ENCODE results near the gene TSHZ3. TPM values are rescaled to one million over a fixed set of nuclear protein-coding genes. Genes with fewer than 3 reads are reported as not detected.

Gene TSHZ3
- total RNA-seq, 4 donors from 2014 or later: 3.2 to 65.5 (median 27.9) TPM

DNA sequence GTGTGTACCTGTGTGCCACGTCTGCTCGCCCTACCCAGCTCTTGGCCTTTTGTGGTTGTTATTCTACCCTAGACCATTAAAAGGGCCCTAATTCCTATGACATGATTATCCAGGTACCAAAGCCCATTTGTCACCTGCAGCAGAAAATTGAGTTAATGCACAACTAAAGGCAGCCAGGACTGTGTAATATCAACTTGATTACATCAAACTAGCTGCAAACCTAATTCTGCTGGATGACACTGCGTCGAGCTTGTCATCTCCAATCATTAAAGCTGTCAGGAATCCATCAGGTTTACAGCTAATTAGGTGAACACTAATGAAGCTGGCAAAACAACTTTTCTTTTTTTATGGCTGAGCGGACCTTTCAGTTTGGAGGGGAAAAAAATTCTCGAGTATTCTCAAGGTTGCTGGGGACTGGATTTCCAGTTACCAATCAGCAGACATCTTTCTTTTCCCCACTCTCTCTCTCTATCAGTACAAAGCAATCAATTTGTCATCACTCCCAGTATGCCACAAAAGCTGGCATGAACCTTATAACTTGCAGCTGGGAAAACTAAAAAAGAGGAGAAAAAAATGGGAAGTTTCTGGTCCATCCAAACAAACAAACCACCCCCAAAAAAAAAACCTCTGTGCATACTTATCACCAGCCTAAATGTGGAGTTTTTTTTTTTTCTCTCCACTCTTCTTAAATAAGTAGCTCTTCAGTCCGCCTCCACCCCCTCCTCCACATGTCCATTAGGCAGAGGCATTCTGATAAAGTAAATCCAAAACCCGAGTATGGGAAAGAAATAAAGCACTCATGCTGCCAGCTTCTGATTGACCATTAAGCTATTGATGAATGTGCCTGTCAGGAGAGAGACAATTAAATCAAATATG is 2.8 kb downstream of the TSHZ3 start:
- TF ChIP-seq POLR2A (IDR thresholded peaks at IDR 0.05): no peak
- H3K4me3 ChIP-seq: peak overlapping the region in 1 of 2 donors; percentile 7
- H3K9me3 ChIP-seq: no peaks in the 10 kb centered on the region
- intact Hi-C loops (cut with DNase I; ENCODE audit: low total_unique reads): no loop called here
- H3K4me1 ChIP-seq: peaks cover 0 to 9% of the 10 kb centered on the region in 2 donors
- no peaks in the 10 kb centered on the region for H3K36me3 ChIP-seq
- DNase-seq: no peak
- H3K27me3 ChIP-seq: no peaks in the 10 kb centered on the region
- peak overlapping the region; percentile 95 to 99 for H3K27ac ChIP-seq

DNA sequence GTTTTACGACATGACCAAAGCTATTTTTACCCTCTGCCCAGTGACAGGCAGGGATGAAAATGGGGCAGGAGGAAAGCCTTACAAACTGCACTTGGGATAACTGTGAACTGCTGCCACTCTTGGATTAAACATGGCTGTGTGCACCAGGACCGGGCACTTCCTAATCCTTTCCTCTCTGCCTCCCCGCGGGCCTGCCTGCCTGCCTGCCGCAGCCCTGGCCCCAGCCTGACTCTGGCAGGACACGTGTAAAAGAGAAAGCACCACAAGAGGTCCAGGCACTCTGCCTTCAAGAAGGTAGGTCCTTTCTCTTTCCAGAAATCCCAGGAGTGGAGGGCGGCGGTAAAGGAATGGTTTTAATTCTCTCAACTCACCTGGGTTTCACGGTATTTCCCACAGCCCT is 4.8 kb downstream of the TSHZ3 start:
- peaks cover 9 to 15% of the 10 kb centered on the region in 2 donors for H3K4me1 ChIP-seq
- DNase-seq: peak in 1 of 2 donors; percentile 27
- H3K9me3 ChIP-seq: no peaks in the 10 kb centered on the region
- no peak for TF ChIP-seq POLR2A (IDR thresholded peaks at IDR 0.05)
- TF ChIP-seq CTCF (IDR thresholded peaks at IDR 0.05): no peak
- H3K36me3 ChIP-seq: no peaks in the 10 kb centered on the region
- H3K27me3 ChIP-seq: no peaks in the 10 kb centered on the region
- peak overlapping the region; percentile 95 to 99 for H3K27ac ChIP-seq
- no peak overlapping the region for H3K4me3 ChIP-seq
- intact Hi-C loops (cut with DNase I; ENCODE audit: low total_unique reads): no loop called here

DNA sequence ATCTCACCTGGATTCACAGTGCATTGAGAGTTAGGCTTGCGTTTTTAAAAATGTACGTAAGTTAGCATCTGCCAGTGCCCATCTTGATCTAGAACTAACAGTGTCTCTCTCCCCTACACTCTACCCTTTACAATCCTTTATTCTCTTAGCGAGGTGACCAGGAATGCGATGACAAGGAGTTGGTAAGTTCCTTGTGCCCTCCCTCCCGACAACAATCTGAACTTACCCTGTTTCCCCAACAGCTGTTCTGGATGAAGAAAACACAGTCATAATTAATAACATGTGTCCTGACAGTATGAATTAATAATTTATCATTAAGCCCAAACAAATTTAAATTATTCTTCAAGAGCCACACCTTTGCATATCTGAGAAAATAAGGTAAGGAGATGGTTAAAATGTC is 6.3 kb downstream of the TSHZ3 start:
- Histone ChIP-seq H3K36me3 (no peaks in the 10 kb centered on the region), H3K27ac (peak overlapping the region; percentile 19 to 33), H3K4me1 (peaks cover 15 to 17% of the 10 kb centered on the region in 2 donors), H3K9me3 (no peaks in the 10 kb centered on the region), H3K27me3 (no peaks in the 10 kb centered on the region), H3K4me3 (no peak overlapping the region)
- intact Hi-C loops (cut with DNase I; ENCODE audit: low total_unique reads): no loop called here
- DNase-seq: no peak
- TF ChIP-seq POLR2A (IDR thresholded peaks at IDR 0.05) (no peak), CTCF (IDR thresholded peaks at IDR 0.05) (no peak)

- TF ChIP-seq CTCF (IDR thresholded peaks at IDR 0.05) (no peak), POLR2A (IDR thresholded peaks at IDR 0.05) (no peak)
- no peaks in the 10 kb centered on the region for H3K36me3 ChIP-seq
- no peak overlapping the region for H3K4me3 ChIP-seq
- intact Hi-C loops (cut with DNase I; ENCODE audit: low total_unique reads): no loop called here
- DNase-seq: peak; percentile 56 to 58
- peaks cover 6 to 23% of the 10 kb centered on the region in 2 donors for H3K4me1 ChIP-seq
- H3K27ac ChIP-seq: peak overlapping the region; percentile 77 to 80
- no peaks in the 10 kb centered on the region for H3K27me3 ChIP-seq
- H3K9me3 ChIP-seq: no peaks in the 10 kb centered on the region
Measured at GRCh38 chr19:31340042-31341025, 8.9 kb downstream of the TSHZ3 start.

GRCh38 chr19:31339411-31339810 is 9.8 kb downstream of the TSHZ3 start:
- H3K9me3 ChIP-seq: no peaks in the 10 kb centered on the region
- no peaks in the 10 kb centered on the region for H3K27me3 ChIP-seq
- H3K27ac ChIP-seq: peak overlapping the region; percentile 77 to 80
- TF ChIP-seq POLR2A (IDR thresholded peaks at IDR 0.05) (no peak), CTCF (IDR thresholded peaks at IDR 0.05) (no peak)
- DNase-seq: no peak
- no peaks in the 10 kb centered on the region for H3K36me3 ChIP-seq
- intact Hi-C loops (cut with DNase I; ENCODE audit: low total_unique reads): loop anchor here (10.0 kb wide), 1 partner anchor 75 kb away; no protein-coding TSS in a partner anchor
- peak overlapping the region in 1 of 2 donors; percentile 1 for H3K4me3 ChIP-seq
- peaks cover 8 to 23% of the 10 kb centered on the region in 2 donors for H3K4me1 ChIP-seq

All from uterus (tissue), 4 donors.